Stimulated activated naive B cell treated with anti-CD40 and anti-IgM and Interleukin-4, amounts not matched to agents 10 μg/mL and 1 μg/mL and 100 μg/mL, for 72 hours (primary cell): ENCODE results near the gene AUH.

Experiments
- ATAC-seq, 2 donors: fragments of 150-1000 bp; cut with Tn5 transposase; replicated peaks; 2 replicates each; pipeline ENCODE4 v1.10.0; 2021; ENCODE audit warnings: moderate library complexity in 1 of 2
- DNase-seq: peaks from one replicate; pipeline ENCODE4 v3.0.0; 2021
- H3K27ac Mint-ChIP-seq: one replicate; pipeline ENCODE4 v1.8.0; 2022; ENCODE audit warnings: mild to moderate bottlenecking, mixed read lengths
- H3K27me3 Mint-ChIP-seq, 2 donors: one replicate each; pipeline ENCODE4 v1.8.0; 2022; ENCODE audit warnings: mixed read lengths in 2 of 2
- H3K36me3 Mint-ChIP-seq, 2 donors: one replicate each; pipeline ENCODE4 v1.8.0; 2022; ENCODE audit warnings: mixed read lengths in 2 of 2, mild to moderate bottlenecking in 1 of 2
- H3K4me1 Mint-ChIP-seq, 2 donors: one replicate each; pipeline ENCODE4 v1.8.0; 2022; ENCODE audit warnings: mixed read lengths in 2 of 2, mild to moderate bottlenecking in 1 of 2
- H3K4me3 Mint-ChIP-seq, 2 donors: one replicate each; pipeline ENCODE4 v1.8.0; 2022; ENCODE audit warnings: mild to moderate bottlenecking in 2 of 2, mixed read lengths in 2 of 2, moderate library complexity in 1 of 2
- H3K9me3 Mint-ChIP-seq, 2 donors: one replicate each; pipeline ENCODE4 v1.8.0; 2022; ENCODE audit warnings: mixed read lengths in 2 of 2, mild to moderate bottlenecking in 1 of 2

Gene AUH

DNA sequence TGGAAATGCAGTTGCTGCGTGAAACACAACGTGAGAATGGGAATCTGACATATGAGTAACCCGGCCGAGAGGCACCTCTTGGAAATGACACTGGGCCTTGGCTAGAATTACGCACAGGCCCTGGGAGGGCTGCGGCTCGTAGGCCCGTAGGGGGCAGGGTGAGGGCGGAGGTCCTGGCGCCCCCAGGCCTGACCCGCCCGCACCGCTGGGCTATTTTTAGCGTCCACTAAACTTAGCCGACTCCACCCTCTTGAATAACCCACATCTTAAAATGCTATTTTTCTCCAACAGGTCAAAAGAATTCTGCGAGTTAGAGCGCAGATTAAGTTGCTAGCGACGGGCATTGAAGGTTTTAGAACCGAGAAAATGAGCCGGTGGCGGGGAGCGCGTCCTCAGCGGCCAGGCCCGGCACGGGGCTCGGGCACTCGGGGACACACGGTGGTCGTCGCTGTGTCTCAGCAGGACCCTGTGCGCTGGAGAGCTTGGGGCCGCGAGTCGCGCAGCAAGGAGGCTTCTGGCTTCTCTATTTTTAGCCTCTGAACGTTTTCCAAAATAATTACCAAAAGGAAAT is 168.5 kb downstream of the AUH start:
- Mint-ChIP-seq H3K4me1 (peaks cover 50 to 85% of the 10 kb centered on the region in 2 donors), H3K4me3 (peak overlapping the region; percentile 78 to 83), H3K9me3 (peaks cover 6 to 9% of the 10 kb centered on the region in 2 donors), H3K27me3 (no peaks in the 10 kb centered on the region), H3K36me3 (peaks cover 8 to 23% of the 10 kb centered on the region in 2 donors), H3K27ac (peak overlapping the region; percentile 96)
- DNase-seq (peak; percentile 95), ATAC-seq (peak; percentile 80 to 81)

- Mint-ChIP-seq H3K27ac (peak overlapping the region; percentile 96), H3K4me1 (peaks cover 48 to 82% of the 10 kb centered on the region in 2 donors), H3K9me3 (peaks cover 6 to 9% of the 10 kb centered on the region in 2 donors), H3K36me3 (peaks cover 8 to 23% of the 10 kb centered on the region in 2 donors), H3K27me3 (no peaks in the 10 kb centered on the region), H3K4me3 (peak overlapping the region; percentile 78 to 83)
- DNase-seq (peak; percentile 79), ATAC-seq (peak; percentile 57 to 62)
Observed at GRCh38 chr9:91192381-91193086, 169.2 kb downstream of the AUH start.

DNA sequence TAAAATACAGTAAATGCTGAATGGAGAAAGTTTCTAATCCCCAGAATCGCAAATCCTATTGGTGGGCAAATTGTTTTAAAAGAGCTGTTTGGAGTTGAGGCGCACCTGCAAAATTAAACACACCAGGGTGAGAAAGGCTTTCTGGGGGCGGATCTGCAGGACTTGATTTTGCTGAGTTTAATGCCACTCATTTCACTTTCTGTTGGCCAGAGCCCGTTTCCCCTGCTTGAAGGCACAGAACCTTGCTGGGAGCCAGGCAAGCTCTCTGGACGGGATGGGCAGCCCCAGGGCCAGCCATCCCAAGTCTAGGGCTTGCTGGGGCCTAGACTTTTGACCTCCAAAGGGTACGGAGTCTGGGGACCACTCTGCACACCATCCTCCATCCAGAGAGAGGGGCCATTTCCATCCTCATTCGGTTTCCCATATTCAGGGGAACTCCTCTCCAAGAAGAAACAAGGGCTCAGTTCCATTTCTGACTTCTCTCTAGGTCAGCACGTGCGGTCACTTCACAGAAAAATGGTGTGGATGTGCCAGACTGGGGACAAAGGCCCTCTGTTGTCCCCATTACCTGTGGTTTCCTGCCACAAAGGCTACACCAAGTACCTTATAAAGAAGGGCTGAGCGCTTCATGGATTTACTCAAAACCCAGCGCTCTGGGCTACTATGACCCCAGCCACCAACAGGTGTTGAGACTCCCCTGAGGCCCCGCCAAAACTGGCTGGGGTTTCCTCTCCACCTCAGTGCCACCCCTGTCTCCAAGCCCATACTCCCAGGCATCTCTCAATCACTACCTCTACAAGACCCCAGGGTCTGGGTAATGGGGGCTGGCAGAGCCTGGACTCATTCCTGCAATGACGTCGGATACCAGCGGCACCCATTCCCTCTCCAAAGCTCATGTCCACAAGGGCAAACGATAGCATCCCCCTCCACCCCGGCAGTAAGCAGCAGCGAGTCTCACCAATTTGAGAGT is 170.0 kb downstream of the AUH start:
- ATAC-seq (peak; percentile 53 to 57), DNase-seq (peak; percentile 77)
- peak overlapping the region; percentile 25 to 45 for H3K4me3 Mint-ChIP-seq
- peaks cover 11 to 27% of the 10 kb centered on the region in 2 donors for H3K36me3 Mint-ChIP-seq
- H3K4me1 Mint-ChIP-seq: peaks cover 54 to 82% of the 10 kb centered on the region in 2 donors
- peaks cover 6 to 9% of the 10 kb centered on the region in 2 donors for H3K9me3 Mint-ChIP-seq
- H3K27me3 Mint-ChIP-seq: no peaks in the 10 kb centered on the region
- H3K27ac Mint-ChIP-seq: peak overlapping the region; percentile 96

- ATAC-seq (no peak), DNase-seq (no peak)
- Mint-ChIP-seq H3K4me1 (peaks cover 46 to 71% of the 10 kb centered on the region in 2 donors), H3K27me3 (no peaks in the 10 kb centered on the region), H3K9me3 (peaks cover 6% of the 10 kb centered on the region in 2 donors), H3K36me3 (peaks cover 5 to 18% of the 10 kb centered on the region in 2 donors), H3K4me3 (no peak overlapping the region), H3K27ac (peak overlapping the region; percentile 59)
Observed at GRCh38 chr9:91190062-91190461, 171.7 kb downstream of the AUH start.

GRCh38 chr9:91188719-91189590 is 172.8 kb downstream of the AUH start:
- ATAC-seq (no peak), DNase-seq (no peak)
- Mint-ChIP-seq H3K4me3 (no peak overlapping the region), H3K9me3 (peaks cover 6% of the 10 kb centered on the region in 2 donors), H3K4me1 (peaks cover 39 to 60% of the 10 kb centered on the region in 2 donors), H3K27ac (peak overlapping the region; percentile 25), H3K36me3 (peaks cover 5 to 11% of the 10 kb centered on the region in 2 donors), H3K27me3 (no peaks in the 10 kb centered on the region)

DNA sequence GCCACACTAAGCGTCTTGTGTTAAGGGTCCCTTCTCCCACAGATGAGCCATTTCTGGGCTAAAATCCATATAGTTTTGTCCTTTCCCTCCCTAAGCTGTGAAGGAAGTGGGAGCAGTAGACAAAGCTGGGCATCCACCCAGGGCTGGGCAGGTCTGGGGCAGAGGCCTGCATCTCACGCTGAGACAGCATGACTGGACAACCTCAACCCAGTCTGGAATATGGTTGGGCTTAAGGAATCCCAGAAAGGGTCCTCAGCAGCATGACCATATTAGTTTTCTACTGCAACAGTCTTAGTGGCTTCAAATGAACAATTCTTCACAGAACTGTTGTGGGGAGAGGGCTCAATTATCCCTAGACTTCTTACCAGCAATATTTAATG is 173.8 kb downstream of the AUH start:
- DNase-seq: no peak
- Mint-ChIP-seq H3K27ac (no peak overlapping the region), H3K27me3 (no peaks in the 10 kb centered on the region), H3K9me3 (peaks cover 6% of the 10 kb centered on the region in 2 donors), H3K4me3 (no peak overlapping the region), H3K4me1 (peaks cover 36 to 54% of the 10 kb centered on the region in 2 donors), H3K36me3 (peaks cover 5 to 11% of the 10 kb centered on the region in 2 donors)
- ATAC-seq: no peak

DNA sequence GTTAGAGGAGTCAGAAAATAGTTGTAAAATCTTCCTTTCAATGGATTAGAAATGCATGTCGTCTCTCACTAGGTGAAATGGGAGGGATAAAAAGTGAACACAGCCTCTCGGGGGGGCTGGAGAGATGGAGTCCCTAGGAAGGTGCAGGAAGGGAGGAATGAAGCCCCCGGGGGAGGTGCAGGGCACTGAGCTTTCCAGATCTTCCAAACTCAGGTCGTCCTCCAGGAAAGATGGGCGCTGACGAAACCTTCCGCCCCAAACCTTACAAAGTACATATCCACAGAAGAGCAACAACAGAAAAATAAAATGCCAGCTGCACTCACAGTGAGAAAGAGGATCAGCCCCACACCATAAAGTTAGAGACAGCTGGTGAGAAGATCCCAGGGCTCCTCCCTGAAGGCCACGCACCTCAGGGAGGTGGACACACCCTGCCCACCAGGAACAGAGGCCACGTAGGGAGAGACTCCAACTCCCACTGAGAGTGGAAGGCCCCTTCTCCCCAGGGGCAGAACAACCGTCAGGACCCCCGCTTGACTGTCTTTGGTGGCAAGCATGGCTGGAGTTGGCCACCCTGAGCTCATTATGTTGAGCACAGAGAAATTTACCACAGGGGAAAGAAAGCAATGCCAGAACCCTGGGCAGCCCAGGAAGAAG is 174.3 kb downstream of the AUH start:
- no peak for DNase-seq
- Mint-ChIP-seq H3K36me3 (peaks cover 5 to 11% of the 10 kb centered on the region in 2 donors), H3K9me3 (peaks cover 6% of the 10 kb centered on the region in 2 donors), H3K4me1 (peaks cover 38 to 57% of the 10 kb centered on the region in 2 donors), H3K27ac (peak overlapping the region; percentile 37), H3K27me3 (no peaks in the 10 kb centered on the region), H3K4me3 (no peak overlapping the region)
- ATAC-seq: no peak

DNA sequence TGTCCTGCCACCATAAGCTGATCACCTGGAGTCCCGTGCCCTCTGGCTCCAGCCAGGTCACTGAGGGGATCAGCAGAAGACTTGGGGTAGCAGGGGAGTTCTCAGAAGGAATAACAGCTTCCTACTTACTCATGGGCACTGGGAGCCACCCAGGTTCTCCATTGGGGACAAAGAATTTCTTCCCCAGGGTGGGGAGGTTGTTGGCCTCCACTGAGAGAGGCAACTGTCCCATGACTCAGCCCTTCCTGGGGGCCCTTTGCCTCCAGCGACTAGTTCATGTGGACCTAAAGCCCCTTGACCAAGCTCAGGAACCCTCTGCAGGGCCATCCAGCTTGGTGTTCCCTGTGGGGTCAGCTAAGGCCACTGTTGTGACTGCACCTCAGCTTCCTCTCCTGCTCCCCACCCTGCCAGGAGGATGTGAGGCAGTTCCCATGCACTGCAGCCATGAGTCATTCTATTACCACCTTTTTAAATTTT is 175.0 kb downstream of the AUH start:
- H3K27ac Mint-ChIP-seq: peak overlapping the region; percentile 54
- H3K4me3 Mint-ChIP-seq: no peak overlapping the region

GRCh38 chr9:91185193-91185886 is 176.4 kb downstream of the AUH start:
- Mint-ChIP-seq H3K9me3 (peaks cover 6% of the 10 kb centered on the region in 2 donors), H3K27ac (no peak overlapping the region), H3K4me1 (peaks cover 26 to 37% of the 10 kb centered on the region in 2 donors), H3K36me3 (peaks cover 5 to 11% of the 10 kb centered on the region in 2 donors), H3K27me3 (no peaks in the 10 kb centered on the region), H3K4me3 (no peak overlapping the region)
- ATAC-seq: no peak
- DNase-seq: no peak

More for the DNA sequence above, 175.0 kb downstream of the AUH start:
- Mint-ChIP-seq H3K4me1 (peaks cover 34 to 50% of the 10 kb centered on the region in 2 donors), H3K9me3 (peaks cover 6% of the 10 kb centered on the region in 2 donors), H3K36me3 (peaks cover 5 to 11% of the 10 kb centered on the region in 2 donors), H3K27me3 (no peaks in the 10 kb centered on the region)
- ATAC-seq (peak; percentile 44 to 46), DNase-seq (no peak)

DNA sequence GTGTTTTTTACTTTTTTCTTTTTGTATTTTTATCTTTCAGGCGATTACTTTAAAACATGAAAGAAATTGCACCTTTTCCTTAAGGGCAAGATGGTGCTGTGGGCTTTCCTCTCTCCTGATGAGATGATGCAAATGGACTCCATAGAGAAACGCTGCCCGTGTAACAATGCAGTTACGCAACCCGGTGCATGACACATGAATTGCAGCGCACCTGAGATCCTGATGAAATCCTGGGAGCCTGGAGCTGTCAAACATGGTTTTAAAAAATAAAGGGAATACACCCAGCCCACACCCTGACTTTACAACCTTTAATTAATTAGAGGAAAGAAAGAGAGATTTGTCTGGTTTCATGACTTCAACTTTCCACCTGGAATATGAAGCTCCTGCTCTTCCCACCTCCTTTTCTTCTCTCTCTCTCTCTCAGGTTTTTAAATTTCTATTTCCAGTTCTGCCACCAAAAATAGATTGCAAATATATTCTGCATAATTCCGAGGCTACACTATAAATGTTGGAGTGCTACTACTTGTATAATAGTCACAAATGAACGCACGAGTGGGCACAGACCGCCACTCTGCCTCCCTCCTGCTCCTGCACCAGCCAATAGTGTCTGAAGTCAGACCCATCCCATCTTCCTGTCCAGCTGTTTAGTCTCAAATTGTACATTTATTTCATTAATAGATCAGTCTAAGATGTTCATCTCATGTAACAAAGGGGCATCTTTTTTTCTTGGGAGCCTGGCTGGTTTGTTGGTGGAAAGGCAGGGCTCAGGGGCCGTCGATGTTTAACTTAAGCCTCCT is 179.1 kb downstream of the AUH start:
- ATAC-seq: no peak
- Mint-ChIP-seq H3K9me3 (no peaks in the 10 kb centered on the region), H3K36me3 (peaks cover 3 to 4% of the 10 kb centered on the region in 2 donors), H3K4me1 (peaks cover 22 to 47% of the 10 kb centered on the region in 2 donors), H3K27ac (peak overlapping the region; percentile 32), H3K4me3 (no peak overlapping the region), H3K27me3 (no peaks in the 10 kb centered on the region)
- DNase-seq: no peak

- DNase-seq (no peak), ATAC-seq (no peak)
- no peak overlapping the region for H3K4me3 Mint-ChIP-seq
- H3K27me3 Mint-ChIP-seq: no peaks in the 10 kb centered on the region
- no peak overlapping the region for H3K27ac Mint-ChIP-seq
- no peaks in the 10 kb centered on the region for H3K9me3 Mint-ChIP-seq
- H3K4me1 Mint-ChIP-seq: peaks cover 24 to 45% of the 10 kb centered on the region in 2 donors
- H3K36me3 Mint-ChIP-seq: no peaks in the 10 kb centered on the region
Observed at GRCh38 chr9:91181541-91181940, 180.2 kb downstream of the AUH start.

GRCh38 chr9:91180930-91181268 is 180.8 kb downstream of the AUH start:
- Mint-ChIP-seq H3K27me3 (no peaks in the 10 kb centered on the region), H3K36me3 (no peaks in the 10 kb centered on the region), H3K9me3 (no peaks in the 10 kb centered on the region), H3K4me3 (no peak overlapping the region), H3K27ac (no peak overlapping the region), H3K4me1 (peaks cover 24 to 46% of the 10 kb centered on the region in 2 donors)
- DNase-seq (no peak), ATAC-seq (no peak)
